Measurements from ENCODE around the gene DNAJC22.

The DNAJC22 gene

GRCh38 chr12:49330032-49330619, 16.6 kb upstream of the DNAJC22 start:
- Histone ChIP-seq H3K4me2 (ENCODE audit: low read length) (no peak overlapping the region), H3K27ac (ENCODE audit: low read depth, low read length, poor library complexity, severe bottlenecking) (no peak overlapping the region), H3K4me1 (ENCODE audit: insufficient read depth, low read length, severe bottlenecking) (no peaks in the 10 kb centered on the region), H4K20me1 (ENCODE audit: insufficient read depth, low read length) (no peaks in the 10 kb centered on the region), H2AFZ (ENCODE audit: low read length) (no peak overlapping the region), H3F3A (ENCODE audit: insufficient read depth, low read length) (no peaks in the 10 kb centered on the region), H3K4me3 (ENCODE audit: low read depth, low read length, poor library complexity, severe bottlenecking) (no peak overlapping the region), H3K36me3 (ENCODE audit: insufficient read depth, low read length) (peaks cover 66% of the 10 kb centered on the region), H3K9me3 (ENCODE audit: low read length) (no peaks in the 10 kb centered on the region), H3K27me3 (ENCODE audit: insufficient read depth, low read length) (no peaks in the 10 kb centered on the region), H3K9me2 (ENCODE audit: low read depth, low read length) (no peaks in the 10 kb centered on the region), H3K79me2 (ENCODE audit: insufficient read depth, low read length) (no peaks in the 10 kb centered on the region), H3K9ac (ENCODE audit: low read length) (no peak overlapping the region)
- TF ChIP-seq EZH2 (IDR thresholded peaks at IDR 0.05; ENCODE audit: borderline replicate concordance, low read length) (no peak), CTCF (IDR thresholded peaks at IDR 0.05; ENCODE audit: low read length) (no peak)

- Histone ChIP-seq H3K79me2 (ENCODE audit: insufficient read depth, low read length) (no peaks in the 10 kb centered on the region), H3K9me3 (ENCODE audit: low read length) (no peaks in the 10 kb centered on the region), H2AFZ (ENCODE audit: low read length) (no peak overlapping the region), H3F3A (ENCODE audit: insufficient read depth, low read length) (no peaks in the 10 kb centered on the region), H4K20me1 (ENCODE audit: insufficient read depth, low read length) (no peaks in the 10 kb centered on the region), H3K4me2 (ENCODE audit: low read length) (no peak overlapping the region), H3K27ac (ENCODE audit: low read depth, low read length, poor library complexity, severe bottlenecking) (no peak overlapping the region), H3K36me3 (ENCODE audit: insufficient read depth, low read length) (peaks cover 59% of the 10 kb centered on the region), H3K27me3 (ENCODE audit: insufficient read depth, low read length) (no peaks in the 10 kb centered on the region), H3K9me2 (ENCODE audit: low read depth, low read length) (no peaks in the 10 kb centered on the region), H3K4me3 (ENCODE audit: low read depth, low read length, poor library complexity, severe bottlenecking) (no peak overlapping the region), H3K9ac (ENCODE audit: low read length) (no peak overlapping the region), H3K4me1 (ENCODE audit: insufficient read depth, low read length, severe bottlenecking) (no peaks in the 10 kb centered on the region)
- TF ChIP-seq EZH2 (IDR thresholded peaks at IDR 0.05; ENCODE audit: borderline replicate concordance, low read length) (no peak), CTCF (IDR thresholded peaks at IDR 0.05; ENCODE audit: low read length) (no peak)
These were observed 15.9 kb upstream of the DNAJC22 start for GRCh38 chr12:49330631-49331379.

- no peak overlapping the region for H3K27ac ChIP-seq (ENCODE audit: low read depth, low read length, poor library complexity, severe bottlenecking)
- no peak overlapping the region for H3K9ac ChIP-seq (ENCODE audit: low read length)
- no peaks in the 10 kb centered on the region for H3F3A ChIP-seq (ENCODE audit: insufficient read depth, low read length)
- no peak overlapping the region for H3K4me3 ChIP-seq (ENCODE audit: low read depth, low read length, poor library complexity, severe bottlenecking)
- H2AFZ ChIP-seq (ENCODE audit: low read length), result no peak overlapping the region
- TF ChIP-seq EZH2 (IDR thresholded peaks at IDR 0.05; ENCODE audit: borderline replicate concordance, low read length), result no peak
- TF ChIP-seq CTCF (IDR thresholded peaks at IDR 0.05; ENCODE audit: low read length), result peak; percentile 52
- no peaks in the 10 kb centered on the region for H3K9me3 ChIP-seq (ENCODE audit: low read length)
- no peaks in the 10 kb centered on the region for H3K27me3 ChIP-seq (ENCODE audit: insufficient read depth, low read length)
- peaks cover 51% of the 10 kb centered on the region for H3K36me3 ChIP-seq (ENCODE audit: insufficient read depth, low read length)
- no peaks in the 10 kb centered on the region for H3K79me2 ChIP-seq (ENCODE audit: insufficient read depth, low read length)
- no peak overlapping the region for H3K4me2 ChIP-seq (ENCODE audit: low read length)
- no peaks in the 10 kb centered on the region for H3K4me1 ChIP-seq (ENCODE audit: insufficient read depth, low read length, severe bottlenecking)
- no peaks in the 10 kb centered on the region for H4K20me1 ChIP-seq (ENCODE audit: insufficient read depth, low read length)
- no peaks in the 10 kb centered on the region for H3K9me2 ChIP-seq (ENCODE audit: low read depth, low read length)
These were observed 15.1 kb upstream of the DNAJC22 start for GRCh38 chr12:49331380-49332222.

Data from OCI-LY1 (cell line).